HS-5 (cell line): Measurements from ENCODE around the gene UBE2D2.

Experiments used
- DNase-seq: peaks from one replicate; pipeline ENCODE4 v3.0.0-alpha.2; 2012; ENCODE audit warnings: low read depth

The UBE2D2 gene

GRCh38 chr5:139676951-139677735 lies 116.0 kb downstream of the UBE2D2 start:
- no peak for DNase-seq
